Right ventricle myocardium inferior (tissue), 1 donor: ENCODE data around the gene KIF17. TPM values are rescaled to one million over a fixed set of nuclear protein-coding genes. Genes with fewer than 3 reads are reported as not detected.

ENCODE experiments used
- ATAC-seq: fragments of 200-7000 bp; cut with Tn5 transposase; one replicate; pipeline ENCODE4 v1.9.1; 2020; ENCODE audit warnings: mild to moderate bottlenecking, moderate library complexity
- DNase-seq: peaks from one replicate; pipeline ENCODE4 v3.0.0; 2021; ENCODE audit errors: missing footprints
- intact Hi-C: fragments of 100-400 bp; cut with DNase I; formaldehyde crosslinking; loops from one replicate; pipeline ENCODE4 v1.11.0; 2022
- total RNA-seq: library from RNA; stranded (reverse); fragmentation: NEBNext Ultra II Directional; extraction: Animal tissue kit (Norgen Biotek cat#: 25700); gene quantifications from one replicate; pipeline ENCODE4 v1.2.1, GENCODE V29; 2021
- donor health status: DM: no; HTN: yes; CAD: no; lungs with severe emphysema.

Gene KIF17
- total RNA-seq, 1 donor from 2014 or later, result 6.0 TPM

- intact Hi-C loops, result no loop called here
- ATAC-seq (no peak), DNase-seq (no peak)
These were observed 100.8 kb downstream of the KIF17 start for GRCh38 chr1:20616847-20617487.

- intact Hi-C loops, result no loop called here
- ATAC-seq, result peak; percentile 83
- DNase-seq, result peak; percentile 71
These were observed 101.6 kb downstream of the KIF17 start for GRCh38 chr1:20615946-20616846.

GRCh38 chr1:20614131-20614579, 103.7 kb downstream of the KIF17 start:
- intact Hi-C loops, result no loop called here
- DNase-seq (no peak), ATAC-seq (no peak)

Other genes starting within 250 kb of the KIF17 start
- 11.8 TPM for gene CAMK2N1, start 231.8 kb downstream of the KIF17 start, total RNA-seq
- 44.6 TPM for gene MUL1, start 209.9 kb downstream of the KIF17 start, total RNA-seq
- gene FAM43B, start 165.4 kb downstream of the KIF17 start, total RNA-seq, result 4.5 TPM
- gene CDA, start 128.9 kb downstream of the KIF17 start, total RNA-seq, result 3.2 TPM
- gene PINK1, start 84.5 kb downstream of the KIF17 start, total RNA-seq, result 288 TPM
- gene DDOST, start 56.6 kb downstream of the KIF17 start, total RNA-seq, result 150 TPM
- not detected for gene SH2D5, start 14.7 kb upstream of the KIF17 start, total RNA-seq
- gene HP1BP3, start 69.3 kb upstream of the KIF17 start, total RNA-seq, result 110 TPM